ENCODE measurements around the gene MOXD1.

MOXD1 gene

DNA sequence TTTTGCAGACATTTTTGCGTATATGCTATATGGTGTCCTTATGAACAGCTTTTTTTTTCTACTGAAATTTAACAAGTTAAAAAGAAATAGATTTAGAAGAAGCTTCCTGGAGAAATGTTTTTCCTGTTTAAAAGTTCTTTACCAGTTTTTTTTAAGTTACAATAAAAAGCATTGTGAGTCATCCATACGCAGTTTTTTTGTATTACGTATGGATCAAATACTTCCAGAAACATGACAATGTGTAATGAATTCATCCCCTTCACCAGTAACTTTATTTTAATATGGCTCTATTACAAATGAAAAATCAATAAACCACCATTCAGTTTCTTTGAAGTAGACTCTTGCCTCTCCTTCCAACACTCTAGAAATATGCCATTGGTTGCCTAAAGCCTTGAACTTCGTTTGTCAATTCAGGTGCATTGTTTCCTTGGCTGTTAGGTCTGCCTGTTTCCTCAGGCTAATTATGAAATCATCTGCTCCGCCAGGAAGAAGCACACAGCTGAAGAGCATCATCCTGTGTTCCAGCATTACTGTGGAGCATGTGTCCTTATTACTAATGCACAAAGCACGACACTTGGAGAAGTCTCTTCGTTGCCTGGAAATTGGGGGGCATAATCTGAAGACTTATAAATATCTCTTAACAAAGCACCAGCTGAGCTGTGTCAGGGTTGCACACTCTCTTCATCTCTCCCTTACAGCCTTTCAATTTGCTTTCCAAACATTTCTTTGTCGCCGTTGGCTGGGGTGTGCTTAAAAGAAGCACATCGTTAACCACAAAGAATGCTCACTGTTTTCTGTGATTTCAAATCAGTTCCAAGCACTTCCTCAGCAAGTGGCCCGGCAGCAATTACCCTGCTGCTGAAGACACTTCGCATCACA is 9.6 kb downstream of the MOXD1 start:
- H3K4me3 ChIP-seq (ENCODE audit: low read depth, low read length), result no peak overlapping the region
- TF ChIP-seq, protein P1, sequence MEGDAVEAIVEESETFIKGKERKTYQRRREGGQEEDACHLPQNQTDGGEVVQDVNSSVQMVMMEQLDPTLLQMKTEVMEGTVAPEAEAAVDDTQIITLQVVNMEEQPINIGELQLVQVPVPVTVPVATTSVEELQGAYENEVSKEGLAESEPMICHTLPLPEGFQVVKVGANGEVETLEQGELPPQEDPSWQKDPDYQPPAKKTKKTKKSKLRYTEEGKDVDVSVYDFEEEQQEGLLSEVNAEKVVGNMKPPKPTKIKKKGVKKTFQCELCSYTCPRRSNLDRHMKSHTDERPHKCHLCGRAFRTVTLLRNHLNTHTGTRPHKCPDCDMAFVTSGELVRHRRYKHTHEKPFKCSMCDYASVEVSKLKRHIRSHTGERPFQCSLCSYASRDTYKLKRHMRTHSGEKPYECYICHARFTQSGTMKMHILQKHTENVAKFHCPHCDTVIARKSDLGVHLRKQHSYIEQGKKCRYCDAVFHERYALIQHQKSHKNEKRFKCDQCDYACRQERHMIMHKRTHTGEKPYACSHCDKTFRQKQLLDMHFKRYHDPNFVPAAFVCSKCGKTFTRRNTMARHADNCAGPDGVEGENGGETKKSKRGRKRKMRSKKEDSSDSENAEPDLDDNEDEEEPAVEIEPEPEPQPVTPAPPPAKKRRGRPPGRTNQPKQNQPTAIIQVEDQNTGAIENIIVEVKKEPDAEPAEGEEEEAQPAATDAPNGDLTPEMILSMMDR (IDR thresholded peaks at IDR 0.05; ENCODE audit: insufficient read depth, low read depth, low read length, missing control alignments), result no peak
- DNase-seq (ENCODE audit: low read depth), result no peak

GRCh38 chr6:132390451-132390850 is 10.8 kb downstream of the MOXD1 start:
- TF ChIP-seq, protein P1 (IDR thresholded peaks at IDR 0.05; ENCODE audit: insufficient read depth, low read depth, low read length, missing control alignments), result no peak
- DNase-seq (ENCODE audit: low read depth), result no peak
- H3K4me3 ChIP-seq (ENCODE audit: low read depth, low read length), result no peak overlapping the region

DNA sequence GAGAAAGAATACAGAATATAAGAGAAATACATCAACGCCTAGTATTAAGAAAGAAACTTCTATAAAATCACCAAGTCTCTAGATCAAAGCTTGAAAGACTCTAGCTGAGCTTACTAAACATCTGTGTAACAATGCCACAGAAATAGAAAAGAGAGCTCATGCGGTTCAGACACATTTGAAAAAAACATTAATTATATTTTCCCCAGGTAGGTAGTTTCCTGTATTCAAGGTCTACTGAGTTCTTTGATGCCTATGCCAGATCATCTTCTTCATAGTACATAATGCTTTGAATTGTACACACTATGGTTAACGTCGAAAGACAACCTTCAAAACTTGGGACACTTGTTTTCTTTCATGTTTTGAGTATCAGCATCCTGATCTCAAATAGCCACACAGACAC is 11.3 kb downstream of the MOXD1 start:
- peak; percentile 18 for DNase-seq (ENCODE audit: low read depth)
- H3K4me3 ChIP-seq (ENCODE audit: low read depth, low read length), result no peak overlapping the region
- TF ChIP-seq, protein P1 (IDR thresholded peaks at IDR 0.05; ENCODE audit: insufficient read depth, low read depth, low read length, missing control alignments), result no peak

DNA sequence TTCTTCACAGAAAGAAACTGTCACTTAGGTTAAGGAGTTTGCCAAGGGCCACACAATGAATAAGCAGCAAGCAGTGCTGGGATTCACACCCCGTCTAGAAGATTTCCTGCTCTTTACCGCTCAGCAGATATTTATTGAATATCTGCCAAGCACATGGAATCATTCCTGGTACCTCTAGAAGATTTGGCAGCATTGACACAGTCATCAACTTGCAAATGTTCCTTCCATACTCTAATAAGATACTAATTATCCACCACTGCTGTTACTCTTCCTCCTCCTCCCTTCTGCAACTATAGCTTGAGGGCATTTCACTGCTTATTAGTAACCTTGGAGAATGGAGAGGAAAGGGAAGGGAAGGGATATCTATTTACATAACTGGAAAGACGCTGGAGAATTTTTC is 13.0 kb downstream of the MOXD1 start:
- DNase-seq (ENCODE audit: low read depth), result no peak
- H3K4me3 ChIP-seq (ENCODE audit: low read depth, low read length), result no peak overlapping the region
- TF ChIP-seq, protein P1 (IDR thresholded peaks at IDR 0.05; ENCODE audit: insufficient read depth, low read depth, low read length, missing control alignments), result no peak

DNA sequence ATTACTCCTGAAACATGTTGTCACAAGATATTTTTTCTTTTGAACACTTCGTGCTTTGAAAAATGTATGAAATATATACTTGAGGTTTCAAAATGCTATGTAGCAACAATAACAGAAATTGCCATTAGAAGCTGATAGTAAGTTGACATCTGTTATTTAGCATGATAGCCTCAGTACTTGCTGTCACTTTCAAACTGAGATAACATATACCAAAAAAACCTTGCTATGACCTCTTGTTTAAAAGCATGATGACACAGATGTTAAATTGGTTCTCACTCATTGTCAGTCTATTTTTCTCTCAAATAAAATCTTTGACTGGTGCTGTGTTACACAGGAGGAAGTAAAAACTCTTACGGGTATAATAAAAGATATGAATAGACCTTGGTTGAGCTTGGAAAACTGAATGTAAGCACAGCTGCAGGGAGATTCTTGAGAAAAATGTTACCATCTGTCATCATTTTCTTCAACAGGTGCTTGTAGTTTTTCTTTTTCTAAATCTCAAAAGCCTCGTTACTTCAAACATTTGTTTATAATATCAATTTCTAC is 18.6 kb downstream of the MOXD1 start:
- H3K4me3 ChIP-seq (ENCODE audit: low read depth, low read length), result no peak overlapping the region
- TF ChIP-seq, protein P1 (IDR thresholded peaks at IDR 0.05; ENCODE audit: insufficient read depth, low read depth, low read length, missing control alignments), result no peak
- no peak for DNase-seq (ENCODE audit: low read depth)

- TF ChIP-seq, protein P1 (IDR thresholded peaks at IDR 0.05; ENCODE audit: insufficient read depth, low read depth, low read length, missing control alignments), result no peak
- no peak overlapping the region for H3K4me3 ChIP-seq (ENCODE audit: low read depth, low read length)
- DNase-seq (ENCODE audit: low read depth), result no peak
These were observed 19.9 kb downstream of the MOXD1 start for GRCh38 chr6:132381381-132381780.

Data from GM12865 (cell line).